ENCODE data around the gene KIF21A. TPM values are rescaled to one million over a fixed set of nuclear protein-coding genes. Genes with fewer than 3 reads are reported as not detected.

The KIF21A gene, protein sequence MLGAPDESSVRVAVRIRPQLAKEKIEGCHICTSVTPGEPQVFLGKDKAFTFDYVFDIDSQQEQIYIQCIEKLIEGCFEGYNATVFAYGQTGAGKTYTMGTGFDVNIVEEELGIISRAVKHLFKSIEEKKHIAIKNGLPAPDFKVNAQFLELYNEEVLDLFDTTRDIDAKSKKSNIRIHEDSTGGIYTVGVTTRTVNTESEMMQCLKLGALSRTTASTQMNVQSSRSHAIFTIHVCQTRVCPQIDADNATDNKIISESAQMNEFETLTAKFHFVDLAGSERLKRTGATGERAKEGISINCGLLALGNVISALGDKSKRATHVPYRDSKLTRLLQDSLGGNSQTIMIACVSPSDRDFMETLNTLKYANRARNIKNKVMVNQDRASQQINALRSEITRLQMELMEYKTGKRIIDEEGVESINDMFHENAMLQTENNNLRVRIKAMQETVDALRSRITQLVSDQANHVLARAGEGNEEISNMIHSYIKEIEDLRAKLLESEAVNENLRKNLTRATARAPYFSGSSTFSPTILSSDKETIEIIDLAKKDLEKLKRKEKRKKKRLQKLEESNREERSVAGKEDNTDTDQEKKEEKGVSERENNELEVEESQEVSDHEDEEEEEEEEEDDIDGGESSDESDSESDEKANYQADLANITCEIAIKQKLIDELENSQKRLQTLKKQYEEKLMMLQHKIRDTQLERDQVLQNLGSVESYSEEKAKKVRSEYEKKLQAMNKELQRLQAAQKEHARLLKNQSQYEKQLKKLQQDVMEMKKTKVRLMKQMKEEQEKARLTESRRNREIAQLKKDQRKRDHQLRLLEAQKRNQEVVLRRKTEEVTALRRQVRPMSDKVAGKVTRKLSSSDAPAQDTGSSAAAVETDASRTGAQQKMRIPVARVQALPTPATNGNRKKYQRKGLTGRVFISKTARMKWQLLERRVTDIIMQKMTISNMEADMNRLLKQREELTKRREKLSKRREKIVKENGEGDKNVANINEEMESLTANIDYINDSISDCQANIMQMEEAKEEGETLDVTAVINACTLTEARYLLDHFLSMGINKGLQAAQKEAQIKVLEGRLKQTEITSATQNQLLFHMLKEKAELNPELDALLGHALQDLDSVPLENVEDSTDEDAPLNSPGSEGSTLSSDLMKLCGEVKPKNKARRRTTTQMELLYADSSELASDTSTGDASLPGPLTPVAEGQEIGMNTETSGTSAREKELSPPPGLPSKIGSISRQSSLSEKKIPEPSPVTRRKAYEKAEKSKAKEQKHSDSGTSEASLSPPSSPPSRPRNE (N-terminal part only)
- 10 to 100 TPM in 5 of 9 donors, 1 to 10 TPM in 4; 5.9 to 28.3 (median 12.8) TPM for total RNA-seq
- polyA plus RNA-seq: 10 to 100 TPM in 1 of 3 donors, 1 to 10 TPM in 2; 5.8 to 29.7 (median 6.3) TPM
- long read RNA-seq, donor 1: 0 reads
- long read RNA-seq, donor 2: 0 reads
- long read RNA-seq, donor 3: 0 reads
- long read RNA-seq, donor 4, partial matches to known transcripts: 2 of 2 reads
- long read RNA-seq, donor 4, other reads (novel, unspliced or antisense): 0 of 2 reads
- long read RNA-seq, donor 5, partial matches to known transcripts: 0 of 3 reads
- long read RNA-seq, donor 5, other reads (novel, unspliced or antisense): 2 of 3 reads
- long read RNA-seq, donor 6, partial matches to known transcripts: 5 of 6 reads
- long read RNA-seq, donor 6, other reads (novel, unspliced or antisense): 1 of 6 reads
- long read RNA-seq, donor 7: 0 reads
- long read RNA-seq, donor 8: 0 reads
- long read RNA-seq, donor 9: 0 reads
- long read RNA-seq, donor 10: 0 reads

DNA sequence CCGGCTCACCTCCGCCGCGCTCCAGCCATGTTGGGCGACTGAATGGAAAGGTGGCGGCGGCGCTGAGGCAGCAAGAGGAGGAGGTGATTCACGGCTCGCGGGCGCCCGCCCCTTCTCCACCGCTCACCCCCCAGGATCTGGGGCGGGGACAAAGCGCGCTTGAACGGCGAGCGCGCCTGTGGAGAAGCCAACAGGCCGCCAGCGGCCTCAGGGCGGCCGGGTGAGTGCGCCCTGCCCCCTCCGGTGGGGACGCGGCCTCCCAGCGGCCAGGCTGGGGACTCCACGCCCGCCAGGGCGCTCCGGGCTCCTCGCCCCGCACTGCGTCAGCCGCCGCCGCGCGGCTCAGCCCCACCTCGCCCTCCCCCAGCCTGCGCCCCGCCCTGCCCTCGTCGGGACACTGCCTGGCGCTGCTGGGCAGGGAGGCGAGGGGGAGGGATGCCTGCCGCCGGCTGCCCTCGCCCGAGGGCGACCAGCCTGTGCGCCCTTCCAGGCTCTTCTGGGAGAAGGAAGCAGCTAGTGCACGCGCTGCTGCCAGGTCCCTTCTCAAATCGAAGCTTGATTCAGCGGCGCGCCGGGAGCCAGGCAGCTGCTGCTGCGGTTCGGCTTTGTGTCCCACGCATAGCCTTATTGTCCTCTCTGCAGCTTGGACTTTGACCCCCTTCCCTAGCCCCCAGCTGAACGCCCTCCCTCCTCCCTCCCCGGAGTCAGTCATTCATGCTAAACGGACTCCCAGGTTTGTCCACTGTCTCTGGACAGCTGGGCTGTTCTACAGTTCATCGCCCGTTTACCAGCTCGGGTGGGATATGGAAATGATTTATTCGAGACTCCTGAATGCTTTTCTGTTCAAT lies at the start of gene KIF21A:
Gene KIF21A, minus strand, starts transcription at position 40 of the 848 bp plus-strand sequence. CDS start 150 bp downstream, outside the sequence.
- peaks cover 4 to 7% of the 10 kb centered on the region in 2 donors for H3K4me1 ChIP-seq (replicated peaks in 1 of 2)
- H3K36me3 ChIP-seq (replicated peaks in 1 of 2): no peaks in the 10 kb centered on the region
- H3K9me3 ChIP-seq (replicated peaks in 1 of 3): no peaks in the 10 kb centered on the region
- WGBS, 4 donors: 1 to 2% (median 1%) methylated on average over 14 to 72 of the region's 72 CpGs
- TF ChIP-seq, protein P1, sequence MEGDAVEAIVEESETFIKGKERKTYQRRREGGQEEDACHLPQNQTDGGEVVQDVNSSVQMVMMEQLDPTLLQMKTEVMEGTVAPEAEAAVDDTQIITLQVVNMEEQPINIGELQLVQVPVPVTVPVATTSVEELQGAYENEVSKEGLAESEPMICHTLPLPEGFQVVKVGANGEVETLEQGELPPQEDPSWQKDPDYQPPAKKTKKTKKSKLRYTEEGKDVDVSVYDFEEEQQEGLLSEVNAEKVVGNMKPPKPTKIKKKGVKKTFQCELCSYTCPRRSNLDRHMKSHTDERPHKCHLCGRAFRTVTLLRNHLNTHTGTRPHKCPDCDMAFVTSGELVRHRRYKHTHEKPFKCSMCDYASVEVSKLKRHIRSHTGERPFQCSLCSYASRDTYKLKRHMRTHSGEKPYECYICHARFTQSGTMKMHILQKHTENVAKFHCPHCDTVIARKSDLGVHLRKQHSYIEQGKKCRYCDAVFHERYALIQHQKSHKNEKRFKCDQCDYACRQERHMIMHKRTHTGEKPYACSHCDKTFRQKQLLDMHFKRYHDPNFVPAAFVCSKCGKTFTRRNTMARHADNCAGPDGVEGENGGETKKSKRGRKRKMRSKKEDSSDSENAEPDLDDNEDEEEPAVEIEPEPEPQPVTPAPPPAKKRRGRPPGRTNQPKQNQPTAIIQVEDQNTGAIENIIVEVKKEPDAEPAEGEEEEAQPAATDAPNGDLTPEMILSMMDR (IDR thresholded peaks at IDR 0.05): peak in 5 of 6 experiments; percentile 43 to 91 (median 72)
- peak in 1 of 2 donors; percentile 90 for TF ChIP-seq POLR2A (IDR thresholded peaks at IDR 0.05)
- peak; percentile 91 to 95 (median 93) for DNase-seq
- peak within 1 kb of the TSS; percentile 60 to 94 (median 90) for H3K27ac ChIP-seq
- intact Hi-C loops (cut with DNase I): no loop called here
- H3K4me3 ChIP-seq: peak within 1 kb of the TSS; percentile 55 to 89 (median 74)
- no peaks in the 10 kb centered on the region for H3K27me3 ChIP-seq

DNA sequence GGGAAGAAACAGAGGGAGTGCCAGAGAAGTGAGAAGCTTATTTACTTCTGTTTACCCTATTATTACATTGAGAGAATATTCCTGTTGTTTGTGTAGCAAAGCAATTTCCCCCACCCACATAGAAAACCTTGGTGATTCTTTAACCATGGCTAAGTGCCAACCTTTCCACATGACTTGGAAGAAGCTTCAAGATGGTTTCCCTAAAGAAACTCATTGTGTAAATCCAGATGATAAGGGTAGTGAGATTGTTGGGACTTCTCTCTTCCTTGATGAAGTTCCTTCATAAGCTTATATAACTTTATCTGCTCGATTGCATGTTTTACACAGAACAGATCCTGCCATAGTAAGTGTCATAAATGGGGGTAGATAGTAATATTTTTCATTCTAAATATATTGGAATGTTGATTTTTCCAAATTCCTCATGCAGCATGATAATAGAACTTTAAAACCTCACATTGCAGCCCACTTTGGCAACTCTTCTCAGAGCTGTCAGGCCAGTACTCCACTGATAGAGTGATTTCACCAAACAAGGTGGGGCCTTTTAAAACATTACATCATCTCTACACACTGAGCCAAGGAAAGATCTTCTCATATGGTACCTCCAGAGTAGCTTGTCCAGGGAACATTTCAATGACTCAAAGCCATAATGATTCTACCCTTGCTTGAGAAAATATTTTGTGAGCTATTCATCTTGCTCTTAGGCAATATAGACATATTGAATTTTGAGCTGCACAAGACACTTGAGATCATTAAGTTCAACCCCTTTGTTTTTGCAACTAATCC lies 47.8 kb upstream of the KIF21A start:
- Histone ChIP-seq H3K27me3 (no peaks in the 10 kb centered on the region), H3K4me1 (replicated peaks in 1 of 2) (no peaks in the 10 kb centered on the region), H3K9me3 (replicated peaks in 1 of 3) (no peaks in the 10 kb centered on the region), H3K36me3 (replicated peaks in 1 of 2) (no peaks in the 10 kb centered on the region), H3K27ac (no peak overlapping the region), H3K4me3 (no peak overlapping the region)
- WGBS, 4 donors: 65 to 77% (median 73%) methylated on average over 1 of the region's 1 CpG
- no peak for DNase-seq
- intact Hi-C loops (cut with DNase I): no loop called here
- TF ChIP-seq, protein P1 (IDR thresholded peaks at IDR 0.05): no peak
- TF ChIP-seq POLR2A (IDR thresholded peaks at IDR 0.05): no peak

DNA sequence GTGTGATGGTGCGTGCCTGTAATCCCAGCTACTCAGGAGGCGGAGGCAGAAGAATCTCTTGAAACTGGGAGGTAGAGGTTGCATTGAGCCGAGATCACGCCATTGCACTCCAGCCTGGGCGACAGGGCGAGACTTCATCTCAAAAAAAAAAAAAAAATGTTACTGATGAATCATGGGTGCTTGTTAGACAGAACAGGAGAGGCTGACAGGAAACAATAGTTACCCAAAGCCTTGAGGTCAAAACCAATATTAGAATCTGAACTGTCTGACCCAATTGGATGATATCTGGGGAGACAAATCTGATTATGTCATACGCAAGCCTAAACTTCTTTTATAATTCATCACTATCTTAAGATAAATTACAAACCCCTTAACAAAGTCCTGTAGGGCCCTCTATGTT lies 40.7 kb upstream of the KIF21A start:
- Histone ChIP-seq H3K4me1 (replicated peaks in 1 of 2) (no peaks in the 10 kb centered on the region), H3K27me3 (no peaks in the 10 kb centered on the region), H3K4me3 (no peak overlapping the region), H3K9me3 (replicated peaks in 1 of 3) (no peaks in the 10 kb centered on the region), H3K36me3 (replicated peaks in 1 of 2) (no peaks in the 10 kb centered on the region), H3K27ac (no peak overlapping the region)
- DNase-seq: no peak
- 90 to 93% (median 93%) methylated on average over 7 of the region's 7 CpGs for WGBS, 4 donors
- TF ChIP-seq, protein P1 (IDR thresholded peaks at IDR 0.05): no peak
- TF ChIP-seq POLR2A (IDR thresholded peaks at IDR 0.05): no peak
- intact Hi-C loops (cut with DNase I): no loop called here
